ENCODE measurements around the gene CDC20.

- no peak for TF ChIP-seq CTCF (IDR thresholded peaks at IDR 0.05)
- peak; percentile 93 for TF ChIP-seq POLR2AphosphoS5 (IDR thresholded peaks at IDR 0.05; ENCODE audit: low read depth, low read length)
- TF ChIP-seq SIN3A (IDR thresholded peaks at IDR 0.05; ENCODE audit: borderline replicate concordance, insufficient read depth, low read depth, low read length): no peak; the same call in 1 of the 2 replicates
- no peak for TF ChIP-seq REST (IDR thresholded peaks at IDR 0.05; ENCODE audit: insufficient read depth in 1 of 2, low read depth in 2 of 2, low read length in 1 of 2)
Observed at GRCh38 chr1:43389326-43390313, 30.8 kb downstream of the CDC20 start, which contains the start of the genes MED8 and SZT2.

All from Panc1 (cell line).